Measurements from ENCODE around the gene KIF2A.

The KIF2A gene

GRCh38 chr5:62418462-62419076 lies 112.6 kb downstream of the KIF2A start:
- Histone ChIP-seq H3K4me3 (ENCODE audit: low read depth, low read length) (no peak overlapping the region), H3K27me3 (ENCODE audit: insufficient read depth, low read length) (no peaks in the 10 kb centered on the region), H3K27ac (ENCODE audit: low read depth, low read length) (no peak overlapping the region), H3K36me3 (ENCODE audit: insufficient read depth, low read length) (no peaks in the 10 kb centered on the region), H3K4me1 (ENCODE audit: control insufficient read depth, insufficient read depth, low read length, unreplicated experiment) (peaks cover 9% of the 10 kb centered on the region), H2AFZ (ENCODE audit: low read length, unreplicated experiment) (no peak overlapping the region), H3K79me2 (ENCODE audit: control insufficient read depth, insufficient read depth, low read length, unreplicated experiment) (peaks cover 75% of the 10 kb centered on the region)

DNA sequence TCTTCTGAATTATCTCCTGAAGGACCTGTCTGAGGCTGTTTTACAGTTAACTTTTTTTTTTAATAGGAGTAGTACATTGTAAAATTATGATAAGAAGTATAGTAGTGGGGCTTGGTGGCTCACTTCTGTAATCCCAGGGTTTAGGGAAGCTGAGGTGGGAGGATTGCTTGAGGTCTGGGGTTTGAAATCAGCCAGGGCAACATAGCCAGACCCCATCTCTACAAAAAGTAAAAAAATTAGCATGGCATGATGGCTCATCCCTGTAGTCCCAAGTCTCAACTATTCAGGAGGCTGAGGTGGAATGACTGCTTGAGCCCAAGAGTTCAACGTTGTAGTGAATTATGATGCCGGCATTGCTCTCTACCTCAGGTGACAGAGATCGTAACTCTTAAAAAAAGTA lies 113.6 kb downstream of the KIF2A start:
- H3K27me3 ChIP-seq (ENCODE audit: insufficient read depth, low read length) = no peaks in the 10 kb centered on the region
- H3K79me2 ChIP-seq (ENCODE audit: control insufficient read depth, insufficient read depth, low read length, unreplicated experiment) = peaks cover 65% of the 10 kb centered on the region
- no peak overlapping the region for H3K27ac ChIP-seq (ENCODE audit: low read depth, low read length)
- H3K4me1 ChIP-seq (ENCODE audit: control insufficient read depth, insufficient read depth, low read length, unreplicated experiment) = peaks cover under 1% of the 10 kb centered on the region
- no peak overlapping the region for H2AFZ ChIP-seq (ENCODE audit: low read length, unreplicated experiment)
- no peaks in the 10 kb centered on the region for H3K36me3 ChIP-seq (ENCODE audit: insufficient read depth, low read length)
- no peak overlapping the region for H3K4me3 ChIP-seq (ENCODE audit: low read depth, low read length)

GRCh38 chr5:62421414-62421813 lies 115.4 kb downstream of the KIF2A start:
- no peak overlapping the region for H3K27ac ChIP-seq (ENCODE audit: low read depth, low read length)
- H3K79me2 ChIP-seq (ENCODE audit: control insufficient read depth, insufficient read depth, low read length, unreplicated experiment) = peaks cover 65% of the 10 kb centered on the region
- H3K4me3 ChIP-seq (ENCODE audit: low read depth, low read length) = no peak overlapping the region
- no peak overlapping the region for H2AFZ ChIP-seq (ENCODE audit: low read length, unreplicated experiment)
- no peaks in the 10 kb centered on the region for H3K4me1 ChIP-seq (ENCODE audit: control insufficient read depth, insufficient read depth, low read length, unreplicated experiment)
- no peaks in the 10 kb centered on the region for H3K27me3 ChIP-seq (ENCODE audit: insufficient read depth, low read length)
- no peaks in the 10 kb centered on the region for H3K36me3 ChIP-seq (ENCODE audit: insufficient read depth, low read length)

DNA sequence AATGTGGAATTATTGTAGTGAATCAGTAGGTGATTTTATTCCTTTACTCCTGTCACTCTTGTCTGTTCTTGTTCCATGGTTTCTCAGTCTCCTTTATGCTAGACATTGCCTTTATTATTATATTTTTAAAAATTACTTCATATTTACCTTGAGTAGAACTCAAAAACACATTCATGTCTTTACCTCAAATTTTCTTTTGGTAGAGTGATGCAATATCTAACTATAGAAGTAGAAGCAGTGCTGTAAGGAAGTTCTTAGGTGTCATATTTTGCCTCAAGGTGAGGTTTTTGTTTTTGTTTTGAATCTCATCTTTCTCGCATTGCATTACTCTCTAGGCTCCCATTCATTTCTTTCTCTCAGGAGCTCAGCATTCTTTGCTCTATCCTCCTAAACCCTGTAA lies 118.8 kb downstream of the KIF2A start:
- no peak overlapping the region for H2AFZ ChIP-seq (ENCODE audit: low read length, unreplicated experiment)
- H3K27me3 ChIP-seq (ENCODE audit: insufficient read depth, low read length) = no peaks in the 10 kb centered on the region
- H3K36me3 ChIP-seq (ENCODE audit: insufficient read depth, low read length) = no peaks in the 10 kb centered on the region
- H3K79me2 ChIP-seq (ENCODE audit: control insufficient read depth, insufficient read depth, low read length, unreplicated experiment) = peaks cover 57% of the 10 kb centered on the region
- no peak overlapping the region for H3K4me3 ChIP-seq (ENCODE audit: low read depth, low read length)
- H3K4me1 ChIP-seq (ENCODE audit: control insufficient read depth, insufficient read depth, low read length, unreplicated experiment) = no peaks in the 10 kb centered on the region
- H3K27ac ChIP-seq (ENCODE audit: low read depth, low read length) = no peak overlapping the region

- Histone ChIP-seq H3K27ac (ENCODE audit: low read depth, low read length) (no peak overlapping the region), H3K36me3 (ENCODE audit: insufficient read depth, low read length) (no peaks in the 10 kb centered on the region), H3K4me1 (ENCODE audit: control insufficient read depth, insufficient read depth, low read length, unreplicated experiment) (peaks cover 13% of the 10 kb centered on the region), H3K79me2 (ENCODE audit: control insufficient read depth, insufficient read depth, low read length, unreplicated experiment) (peaks cover 66% of the 10 kb centered on the region), H3K27me3 (ENCODE audit: insufficient read depth, low read length) (no peaks in the 10 kb centered on the region), H3K4me3 (ENCODE audit: low read depth, low read length) (no peak overlapping the region), H2AFZ (ENCODE audit: low read length, unreplicated experiment) (no peak overlapping the region)
Observed at GRCh38 chr5:62431735-62432620, 126.0 kb downstream of the KIF2A start.

GRCh38 chr5:62432621-62433064 lies 126.6 kb downstream of the KIF2A start:
- Histone ChIP-seq H3K4me1 (ENCODE audit: control insufficient read depth, insufficient read depth, low read length, unreplicated experiment) (peaks cover 13% of the 10 kb centered on the region), H2AFZ (ENCODE audit: low read length, unreplicated experiment) (no peak overlapping the region), H3K27me3 (ENCODE audit: insufficient read depth, low read length) (no peaks in the 10 kb centered on the region), H3K36me3 (ENCODE audit: insufficient read depth, low read length) (no peaks in the 10 kb centered on the region), H3K27ac (ENCODE audit: low read depth, low read length) (no peak overlapping the region), H3K79me2 (ENCODE audit: control insufficient read depth, insufficient read depth, low read length, unreplicated experiment) (peaks cover 62% of the 10 kb centered on the region), H3K4me3 (ENCODE audit: low read depth, low read length) (no peak overlapping the region)
